ENCODE data around the gene SLC2A14.
"Not testable (repeated sequence)": the region's sequence is repeated elsewhere in the genome, so short reads cannot be mapped to it uniquely, and the experiment has no call there.

Gene SLC2A14

GRCh38 chr12:7868391-7868790 lies 4.3 kb downstream of the SLC2A14 start:
- DNase-seq: no peak

DNA sequence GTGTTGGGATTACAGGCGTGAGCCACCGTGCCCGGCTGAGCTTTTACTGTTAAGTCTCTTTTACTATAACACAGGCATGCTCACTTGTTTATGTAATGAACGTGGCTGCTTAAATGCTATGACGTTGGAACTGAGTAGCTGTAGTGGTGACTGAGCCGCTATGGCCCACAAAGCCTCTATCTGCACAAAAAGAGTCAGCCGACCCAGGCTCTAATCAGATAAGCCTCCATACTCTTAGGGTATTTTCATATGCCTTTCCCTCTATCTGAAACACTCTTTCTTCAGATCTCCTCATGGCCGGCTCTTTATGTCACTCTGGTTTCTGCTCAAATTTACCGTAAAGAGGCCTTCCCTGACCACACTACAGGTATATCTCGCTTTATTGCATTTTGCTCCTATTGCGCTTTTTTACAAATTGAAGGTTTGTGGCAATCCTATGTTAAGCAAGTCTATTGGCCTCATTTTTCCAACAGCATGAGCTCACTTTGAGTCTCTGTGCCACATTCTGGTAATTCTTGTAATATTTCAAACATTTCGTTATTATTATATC lies 8.0 kb downstream of the SLC2A14 start:
- DNase-seq: no peak

DNA sequence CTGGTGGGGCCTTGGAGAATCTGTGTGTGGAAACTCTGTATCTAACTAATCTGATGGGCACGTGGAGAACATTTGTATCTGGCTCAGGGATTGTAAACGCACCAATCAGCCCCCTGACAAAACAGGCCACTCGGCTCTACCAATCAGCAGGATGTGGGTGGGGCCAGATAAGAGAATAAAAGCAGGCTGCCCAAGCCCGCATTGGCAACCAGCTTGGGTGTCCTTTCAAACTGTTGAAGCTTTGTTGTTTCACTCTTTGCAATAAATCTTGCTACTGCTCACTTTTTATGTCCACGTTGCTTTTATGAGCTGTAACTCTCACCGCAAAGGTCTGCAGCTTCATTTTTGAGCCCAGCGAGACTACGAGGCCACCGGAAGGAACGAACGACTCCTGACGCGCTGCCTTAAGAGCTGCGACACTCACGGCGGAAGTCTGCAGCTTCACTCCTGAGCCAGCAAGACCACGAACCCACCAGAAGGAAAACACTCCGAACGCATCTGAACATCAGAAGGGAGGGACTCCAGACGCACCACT lies 9.8 kb downstream of the SLC2A14 start:
- DNase-seq: not testable (repeated sequence)

DNA sequence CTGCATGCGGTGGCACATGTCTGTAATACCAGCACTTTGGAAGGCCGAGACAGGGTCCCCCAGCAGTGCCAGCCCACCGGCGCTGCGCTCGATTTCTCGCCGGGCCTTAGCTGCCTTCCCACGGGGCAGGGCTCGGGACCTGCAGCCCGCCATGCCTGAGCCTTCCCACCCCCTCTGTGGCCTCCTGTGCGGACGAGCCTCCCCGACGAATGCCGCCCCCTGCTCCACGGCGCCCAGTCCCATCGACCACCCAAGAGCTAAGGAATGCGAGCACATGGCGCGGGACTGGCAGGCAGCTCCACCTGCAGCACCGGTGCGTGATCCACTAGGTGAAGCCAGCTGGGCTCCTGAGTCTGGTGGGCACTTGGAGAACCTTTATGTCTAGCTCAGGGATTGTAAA lies 10.4 kb downstream of the SLC2A14 start:
- not testable (repeated sequence) for DNase-seq

GRCh38 chr12:7859552-7859951 lies 13.2 kb downstream of the SLC2A14 start:
- DNase-seq: no peak

DNA sequence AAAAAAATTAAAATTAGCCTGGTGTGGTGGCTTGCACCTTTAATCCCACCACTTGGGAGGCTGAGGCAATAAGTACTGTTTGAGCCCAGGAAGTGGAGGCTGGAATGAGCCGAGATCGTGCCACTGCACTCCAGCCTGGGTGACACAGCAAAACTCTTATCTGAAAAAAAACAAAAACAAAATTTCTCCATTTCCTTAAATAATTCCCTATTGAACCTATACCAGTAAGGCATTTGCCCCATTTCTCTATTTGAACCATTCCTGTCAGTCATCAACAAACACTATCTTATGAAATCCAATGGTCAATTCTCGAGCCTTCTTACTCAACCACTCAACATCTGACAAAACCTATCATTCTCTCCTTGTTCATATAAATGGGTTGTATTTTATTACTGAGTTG lies 14.7 kb downstream of the SLC2A14 start:
- DNase-seq: no peak

DNA sequence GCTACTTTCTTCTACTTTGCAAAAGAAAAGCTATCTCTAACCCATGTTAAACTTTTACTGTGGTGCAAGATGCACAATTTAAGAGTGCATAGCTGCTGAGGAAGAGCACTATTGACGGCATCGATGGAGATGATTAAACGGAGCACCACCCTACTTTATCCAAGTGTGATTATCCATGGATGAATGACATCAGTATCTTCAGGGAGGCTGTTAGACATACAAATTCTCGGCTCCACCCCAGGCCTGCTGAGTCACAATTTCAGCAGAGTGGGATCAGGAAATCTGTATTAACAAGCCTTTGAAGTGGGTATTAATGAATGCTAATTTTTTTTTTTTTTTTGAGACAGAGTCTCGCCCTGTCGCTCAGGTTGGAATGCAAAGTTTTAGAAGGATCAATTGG lies 16.2 kb downstream of the SLC2A14 start:
- DNase-seq: no peak

DNA sequence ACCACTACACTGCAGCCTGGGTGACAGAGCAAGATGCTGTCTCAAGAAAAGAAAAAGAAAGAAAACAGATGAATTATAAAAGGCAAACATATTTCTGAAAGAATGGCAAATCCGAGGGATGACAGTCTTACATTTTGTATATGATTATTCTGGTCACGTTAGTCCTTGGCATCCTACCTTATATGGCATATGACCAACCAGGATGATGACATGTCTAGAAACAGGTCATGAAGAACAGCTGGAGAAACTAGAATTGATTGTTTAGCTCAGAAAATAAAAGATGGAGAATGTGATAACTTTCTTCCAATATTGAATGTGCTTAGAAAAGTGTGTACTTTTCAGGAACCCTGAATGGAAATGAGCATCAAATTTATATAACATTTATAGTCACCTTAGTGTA lies 19.2 kb downstream of the SLC2A14 start:
- no peak for DNase-seq

GRCh38 chr12:7851622-7852081 lies 21.1 kb downstream of the SLC2A14 start:
- not testable (repeated sequence) for DNase-seq

DNA sequence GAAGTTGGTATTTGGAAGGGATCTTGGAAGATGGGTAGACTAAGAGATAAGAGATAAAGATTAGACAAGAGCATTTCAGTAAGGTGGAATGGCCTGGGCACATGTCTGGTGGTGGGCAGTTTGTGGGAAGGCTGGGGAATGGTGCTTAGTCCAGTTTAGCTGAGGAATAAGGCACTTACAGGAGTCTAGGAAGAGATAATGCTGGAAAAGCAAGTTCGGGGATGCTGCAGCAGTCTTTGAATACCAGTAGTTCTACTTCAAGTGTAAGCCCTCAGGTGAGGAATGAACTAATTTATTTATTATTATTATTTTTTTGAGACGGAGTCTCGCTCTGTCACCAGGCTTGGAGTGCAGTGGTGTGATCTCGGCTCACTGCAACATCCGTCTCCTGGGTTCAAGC lies 22.6 kb downstream of the SLC2A14 start:
- not testable (repeated sequence) for DNase-seq

DNA sequence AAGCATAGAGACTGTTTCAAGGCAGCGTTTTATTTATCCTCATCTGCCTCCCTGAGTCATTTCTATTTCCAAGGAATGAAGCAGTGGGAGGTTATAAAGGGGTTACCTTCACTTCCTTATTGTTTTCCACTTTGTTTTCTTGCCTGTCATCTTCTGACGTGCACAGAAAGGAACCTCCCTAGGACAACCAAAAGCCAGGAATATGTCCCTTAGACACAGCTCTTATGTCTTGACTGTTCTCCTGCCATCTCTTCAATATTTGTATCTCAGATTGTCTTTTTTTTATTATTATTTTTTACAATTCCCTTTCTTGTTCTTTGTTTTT lies 24.7 kb downstream of the SLC2A14 start:
- not testable (repeated sequence) for DNase-seq

- DNase-seq: not testable (repeated sequence)
Observed at GRCh38 chr12:7847226-7848097, 25.3 kb downstream of the SLC2A14 start.

DNA sequence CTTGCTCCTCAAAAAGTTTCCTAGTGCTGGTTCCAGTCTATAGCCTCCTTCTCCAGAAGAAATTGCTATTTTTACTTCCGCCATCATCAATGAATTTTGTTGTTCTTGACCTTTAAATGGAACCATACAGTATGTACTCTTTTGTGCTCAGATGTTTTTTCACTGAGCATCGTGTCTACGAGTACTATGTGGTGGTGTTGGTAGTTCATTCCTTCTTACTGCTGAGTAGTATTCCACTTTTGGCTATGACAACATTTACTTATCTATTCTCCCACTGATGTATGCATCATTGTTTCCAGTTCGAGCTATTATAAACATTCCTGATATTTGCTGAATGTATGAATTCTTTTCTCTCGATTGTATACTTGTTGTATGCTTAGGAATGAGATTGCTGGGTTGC lies 28.6 kb downstream of the SLC2A14 start:
- DNase-seq: no peak

DNA sequence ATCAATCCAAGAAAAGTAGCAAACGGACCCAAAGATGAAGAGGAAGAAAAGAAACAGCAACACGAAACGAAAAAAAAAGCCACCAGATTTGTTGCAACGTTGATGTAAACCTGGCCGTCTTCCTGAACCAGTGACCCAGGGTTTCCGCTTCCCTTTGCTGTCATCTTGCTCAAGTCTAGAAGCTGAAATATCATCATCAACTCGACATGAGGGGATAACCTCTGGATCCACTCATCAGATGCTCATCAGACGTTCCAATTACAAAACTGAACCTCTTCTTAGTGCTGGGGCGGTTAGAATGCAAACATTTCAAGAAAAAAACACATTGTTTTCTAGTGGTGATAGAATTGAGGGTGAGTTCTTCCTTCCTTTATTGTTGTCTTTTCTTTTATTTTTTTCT lies 29.1 kb downstream of the SLC2A14 start:
- not testable (repeated sequence) for DNase-seq

DNA sequence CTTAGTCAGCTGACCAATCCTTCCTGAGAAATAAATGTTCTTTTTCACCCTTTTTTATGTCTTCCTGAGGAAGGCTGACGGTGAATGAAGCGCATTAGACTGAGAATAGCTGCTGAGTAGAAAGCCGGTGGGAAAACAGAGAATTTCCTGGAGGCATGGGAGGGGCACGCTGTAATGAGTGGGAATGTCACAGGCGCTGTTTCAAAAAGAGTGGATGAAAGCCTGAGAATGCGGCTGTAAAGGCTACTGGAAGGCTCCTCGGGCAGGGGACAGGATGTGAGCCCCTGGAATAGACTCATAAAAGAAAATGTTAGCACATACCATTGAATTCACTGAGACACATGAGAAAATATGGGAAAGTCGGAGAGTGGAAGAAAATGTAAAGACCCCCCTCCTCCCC lies 29.6 kb downstream of the SLC2A14 start:
- not testable (repeated sequence) for DNase-seq

- DNase-seq: not testable (repeated sequence)
Observed at GRCh38 chr12:7842444-7842843, 30.3 kb downstream of the SLC2A14 start.

DNA sequence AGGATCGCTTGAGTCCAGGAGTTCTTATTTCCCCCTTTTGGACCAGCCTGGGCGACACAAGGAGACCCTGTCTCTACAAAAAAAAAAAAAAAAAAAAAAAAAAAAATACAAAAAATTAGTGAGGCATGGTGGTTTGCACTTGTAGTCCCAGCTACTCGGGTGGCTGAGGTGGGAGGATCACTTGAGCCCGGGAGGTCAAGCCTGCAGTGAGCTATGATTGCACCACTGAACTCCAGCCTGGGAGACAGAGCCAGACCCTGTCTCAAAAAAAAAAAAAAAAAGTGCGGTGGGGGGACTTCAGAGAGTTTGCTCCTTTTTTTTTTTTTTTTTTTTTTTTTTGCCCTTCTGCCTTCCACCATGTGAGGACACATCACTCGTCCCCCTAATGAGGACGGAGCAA lies 32.9 kb downstream of the SLC2A14 start:
- not testable (repeated sequence) for DNase-seq

GRCh38 chr12:7839226-7839625 lies 33.5 kb downstream of the SLC2A14 start:
- DNase-seq: not testable (repeated sequence)

DNA sequence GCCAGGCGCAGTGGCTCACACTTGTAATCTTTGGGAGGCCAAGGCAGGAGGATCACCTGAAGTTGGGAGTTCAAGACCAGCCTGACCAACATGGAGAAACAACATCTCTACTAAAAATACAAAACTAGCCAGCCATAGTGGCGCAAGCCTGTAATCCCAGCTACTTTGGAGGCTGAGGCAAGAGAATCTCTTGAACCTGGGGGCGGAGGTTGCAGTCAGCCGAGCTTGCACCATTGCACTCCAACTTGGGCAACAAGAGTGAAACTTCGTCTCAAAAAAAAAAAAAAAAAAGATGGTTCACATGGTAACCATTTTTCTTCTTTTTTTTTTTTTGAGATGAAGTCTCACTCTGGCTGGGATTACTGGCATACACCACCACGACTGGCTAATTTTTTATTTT lies 35.3 kb downstream of the SLC2A14 start:
- no peak for DNase-seq

GRCh38 chr12:7835766-7836165 lies 36.9 kb downstream of the SLC2A14 start:
- no peak for DNase-seq

- DNase-seq: no peak
Observed at GRCh38 chr12:7835116-7835515, 37.6 kb downstream of the SLC2A14 start.

DNA sequence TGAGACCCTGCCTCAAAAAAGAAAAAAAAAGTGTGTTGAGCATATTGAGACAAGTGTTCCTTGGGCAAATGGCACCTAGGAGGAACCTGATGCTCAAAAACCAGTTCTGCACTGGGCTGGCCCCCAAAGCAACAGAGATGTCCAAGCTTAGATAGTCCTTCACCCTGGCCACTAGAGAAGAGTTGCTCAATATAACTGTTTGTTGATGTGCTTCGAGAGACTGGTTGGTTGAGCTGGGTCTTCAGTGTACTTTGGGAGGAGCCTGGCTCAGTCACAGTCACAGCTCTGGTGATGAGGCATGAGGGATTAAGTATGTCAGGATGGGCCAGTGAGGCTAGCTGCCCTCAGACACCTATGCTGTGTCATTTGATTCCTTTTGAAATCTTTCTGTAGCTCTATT lies 38.0 kb downstream of the SLC2A14 start:
- no peak for DNase-seq

- no peak for DNase-seq
Observed at GRCh38 chr12:7833831-7834230, 38.9 kb downstream of the SLC2A14 start.

DNA sequence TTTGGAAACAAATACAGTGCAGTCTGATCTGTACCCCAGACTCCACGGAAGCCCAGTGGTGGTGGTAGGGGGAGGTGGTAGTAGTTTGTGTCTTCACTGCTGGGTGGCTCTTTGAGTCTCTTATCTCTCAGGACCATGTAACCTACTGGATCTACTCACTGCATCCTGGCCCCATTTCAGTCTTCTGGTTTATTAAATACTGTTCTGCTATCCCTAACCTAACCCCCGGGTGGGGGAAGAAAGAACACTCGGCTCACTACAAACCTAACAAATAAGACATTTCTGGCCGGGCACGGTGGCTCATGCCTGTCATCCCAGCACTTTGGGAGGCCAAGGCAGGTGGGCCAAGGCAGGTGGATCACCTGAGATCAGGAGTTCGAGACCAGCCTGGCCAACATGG lies 39.5 kb downstream of the SLC2A14 start:
- DNase-seq: not testable (repeated sequence)

All from NCI-H1092 (cell line).